ENCODE data around the gene OTOG.

DNA sequence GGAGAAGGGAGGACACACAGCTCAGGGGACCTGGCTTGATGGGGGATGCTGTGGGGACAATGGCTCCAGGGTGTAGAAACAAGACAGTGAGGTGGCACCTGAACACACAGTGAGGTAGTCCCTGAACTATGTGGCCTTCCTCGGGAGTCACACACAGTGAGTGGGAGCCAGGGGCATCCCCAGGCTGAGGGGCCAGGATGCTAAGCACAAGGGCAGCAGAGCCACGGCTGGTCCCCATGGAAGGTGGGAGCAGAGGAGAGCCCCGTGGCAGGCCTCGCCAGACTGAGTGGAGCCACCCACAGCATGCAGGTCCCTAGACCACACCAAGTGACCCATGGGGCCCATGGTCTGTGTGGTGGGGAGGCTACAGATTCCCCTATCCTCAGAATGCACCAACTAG is 44.4 kb upstream of the OTOG start:
- TF ChIP-seq TARDBP (IDR thresholded peaks at IDR 0.05) (no peak), L3MBTL2 (conservative IDR thresholded peaks at IDR 0.05) (no peak), NFRKB (IDR thresholded peaks at IDR 0.05) (no peak), FOXM1 (IDR thresholded peaks at IDR 0.05; ENCODE audit: borderline replicate concordance) (no peak), FOXA1 (IDR thresholded peaks at IDR 0.05) (no peak)

Data from HEK293T (cell line).